OCI-LY3 (cell line): ENCODE results near the gene TMSB15A.

ENCODE experiments used
- EZH2phosphoT487 ChIP-seq: fragments of 200-600 bp; shearing (Covaris generic); IDR thresholded peaks from 2 replicates; pipeline ENCODE4 v1.6.1; 2018; ENCODE audit warnings: antibody characterized with exemption, mixed run types, low read depth
- TF ChIP-seq, protein P1 (sequence below): fragments of 200-600, 300-600 bp; sonication (generic); IDR thresholded peaks from 2 replicates; pipeline ENCODE4 v1.5.1; 2014; ENCODE audit warnings: antibody characterized with exemption, low read length, low read depth

GRCh38 chrX:102548231-102548630, 31.7 kb upstream of the TMSB15A start:
- TF ChIP-seq, protein P1, sequence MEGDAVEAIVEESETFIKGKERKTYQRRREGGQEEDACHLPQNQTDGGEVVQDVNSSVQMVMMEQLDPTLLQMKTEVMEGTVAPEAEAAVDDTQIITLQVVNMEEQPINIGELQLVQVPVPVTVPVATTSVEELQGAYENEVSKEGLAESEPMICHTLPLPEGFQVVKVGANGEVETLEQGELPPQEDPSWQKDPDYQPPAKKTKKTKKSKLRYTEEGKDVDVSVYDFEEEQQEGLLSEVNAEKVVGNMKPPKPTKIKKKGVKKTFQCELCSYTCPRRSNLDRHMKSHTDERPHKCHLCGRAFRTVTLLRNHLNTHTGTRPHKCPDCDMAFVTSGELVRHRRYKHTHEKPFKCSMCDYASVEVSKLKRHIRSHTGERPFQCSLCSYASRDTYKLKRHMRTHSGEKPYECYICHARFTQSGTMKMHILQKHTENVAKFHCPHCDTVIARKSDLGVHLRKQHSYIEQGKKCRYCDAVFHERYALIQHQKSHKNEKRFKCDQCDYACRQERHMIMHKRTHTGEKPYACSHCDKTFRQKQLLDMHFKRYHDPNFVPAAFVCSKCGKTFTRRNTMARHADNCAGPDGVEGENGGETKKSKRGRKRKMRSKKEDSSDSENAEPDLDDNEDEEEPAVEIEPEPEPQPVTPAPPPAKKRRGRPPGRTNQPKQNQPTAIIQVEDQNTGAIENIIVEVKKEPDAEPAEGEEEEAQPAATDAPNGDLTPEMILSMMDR = no peak
- no peak for TF ChIP-seq EZH2phosphoT487
